HEK293 (cell line): ENCODE measurements around the gene DDX46.

Experiments used
- BCL6B ChIP-seq: fragments of 450-650 bp; formaldehyde crosslinking; IDR thresholded peaks from 2 replicates; pipeline ENCODE4 v1.5.1; 2017; ENCODE audit warnings: missing biosample characterization, missing genetic modification characterization
- GLI4 ChIP-seq: fragments of 450-650 bp; formaldehyde crosslinking; IDR thresholded peaks from 2 replicates; pipeline ENCODE4 v1.5.1; 2016; ENCODE audit warnings: missing biosample characterization, missing genetic modification characterization
- HOXA7 ChIP-seq: sonication (generic); formaldehyde crosslinking; IDR thresholded peaks from 2 replicates; pipeline ENCODE4 v1.8.1; 2022; ENCODE audit warnings: missing genetic modification reagents, borderline replicate concordance
- KLF7 ChIP-seq: fragments of 450-650 bp; formaldehyde crosslinking; IDR thresholded peaks from 2 replicates; pipeline ENCODE4 v1.5.1; 2016; ENCODE audit warnings: missing biosample characterization, missing genetic modification characterization, borderline replicate concordance
- SALL2 ChIP-seq: fragments of 450-650 bp; formaldehyde crosslinking; IDR thresholded peaks from 2 replicates; pipeline ENCODE4 v1.5.0; 2017; ENCODE audit warnings: missing biosample characterization, mild to moderate bottlenecking, missing genetic modification characterization, borderline replicate concordance
- SETDB1 ChIP-seq: IDR thresholded peaks from one replicate; pipeline ENCODE4 v1.6.1; 2017; ENCODE audit warnings: mild to moderate bottlenecking, low read length, moderate library complexity, mixed read lengths; ENCODE audit not compliant: insufficient read length
- SP7 ChIP-seq: fragments of 450-650 bp; formaldehyde crosslinking; IDR thresholded peaks from 2 replicates; pipeline ENCODE4 v1.5.1; 2016; ENCODE audit warnings: missing biosample characterization, missing genetic modification characterization
- ZBTB48 ChIP-seq: fragments of 450-650 bp; formaldehyde crosslinking; IDR thresholded peaks from 2 replicates; pipeline ENCODE4 v1.5.1; 2016; ENCODE audit warnings: missing biosample characterization, missing genetic modification characterization
- ZNF10 ChIP-seq: fragments of 450-650 bp; formaldehyde crosslinking; IDR thresholded peaks from 2 replicates; pipeline ENCODE4 v1.5.1; 2017; ENCODE audit warnings: missing biosample characterization, missing genetic modification characterization
- ZNF112 ChIP-seq: fragments of 450-650 bp; formaldehyde crosslinking; IDR thresholded peaks from 2 replicates; pipeline ENCODE4 v1.5.0; 2017; ENCODE audit warnings: missing biosample characterization, missing genetic modification characterization
- ZNF121 ChIP-seq: fragments of 450-650 bp; formaldehyde crosslinking; IDR thresholded peaks from 2 replicates; pipeline ENCODE4 v1.5.1; 2016; ENCODE audit warnings: missing biosample characterization, missing genetic modification characterization
- ZNF155 ChIP-seq: fragments of 450-650 bp; formaldehyde crosslinking; IDR thresholded peaks from 2 replicates; pipeline ENCODE4 v1.5.1; 2016; ENCODE audit warnings: missing biosample characterization, missing genetic modification characterization
- ZNF157 ChIP-seq: fragments of 450-650 bp; formaldehyde crosslinking; IDR thresholded peaks from 2 replicates; pipeline ENCODE4 v1.5.1; 2016; ENCODE audit warnings: missing biosample characterization, missing genetic modification characterization
- ZNF174 ChIP-seq: fragments of 450-650 bp; formaldehyde crosslinking; IDR thresholded peaks from 2 replicates; pipeline ENCODE4 v1.5.0; 2017; ENCODE audit warnings: missing biosample characterization, mild to moderate bottlenecking, missing genetic modification characterization
- ZNF2 ChIP-seq: fragments of 450-650 bp; formaldehyde crosslinking; IDR thresholded peaks from 2 replicates; pipeline ENCODE4 v1.5.1; 2016; ENCODE audit warnings: missing biosample characterization, missing genetic modification characterization
- ZNF202 ChIP-seq: fragments of 450-650 bp; formaldehyde crosslinking; IDR thresholded peaks from 2 replicates; pipeline ENCODE4 v1.5.1; 2016; ENCODE audit warnings: missing biosample characterization, missing genetic modification characterization, borderline replicate concordance
- ZNF24 ChIP-seq: fragments of 450-650 bp; formaldehyde crosslinking; IDR thresholded peaks from 2 replicates; pipeline ENCODE4 v1.5.1; 2016; ENCODE audit warnings: missing biosample characterization, missing genetic modification characterization
- ZNF302 ChIP-seq: fragments of 450-650 bp; formaldehyde crosslinking; IDR thresholded peaks from 2 replicates; pipeline ENCODE4 v1.5.1; 2016; ENCODE audit warnings: missing biosample characterization, missing genetic modification characterization, low read depth
- ZNF324 ChIP-seq: fragments of 450-650 bp; formaldehyde crosslinking; IDR thresholded peaks from 2 replicates; pipeline ENCODE4 v1.5.1; 2016; ENCODE audit warnings: missing biosample characterization, missing genetic modification characterization
- ZNF37A ChIP-seq: fragments of 450-650 bp; IDR thresholded peaks from 2 replicates; pipeline ENCODE4 v1.5.1; 2018; ENCODE audit warnings: missing biosample characterization, missing genetic modification characterization
- ZNF48 ChIP-seq: fragments of 450-650 bp; formaldehyde crosslinking; IDR thresholded peaks from 2 replicates; pipeline ENCODE4 v1.5.1; 2016; ENCODE audit warnings: missing biosample characterization, missing genetic modification characterization
- ZNF548 ChIP-seq: fragments of 450-650 bp; formaldehyde crosslinking; IDR thresholded peaks from 2 replicates; pipeline ENCODE4 v1.5.1; 2016; ENCODE audit warnings: missing biosample characterization, missing genetic modification characterization
- ZNF560 ChIP-seq: fragments of 450-650 bp; formaldehyde crosslinking; IDR thresholded peaks from 2 replicates; pipeline ENCODE4 v1.5.1; 2017; ENCODE audit warnings: missing biosample characterization, missing genetic modification characterization, borderline replicate concordance
- ZNF561 ChIP-seq: fragments of 450-650 bp; IDR thresholded peaks from 2 replicates; pipeline ENCODE4 v1.5.1; 2018; ENCODE audit warnings: missing biosample characterization, missing genetic modification characterization, borderline replicate concordance
- ZNF658 ChIP-seq: fragments of 450-650 bp; formaldehyde crosslinking; IDR thresholded peaks from 2 replicates; pipeline ENCODE4; 2016; ENCODE audit warnings: missing biosample characterization, missing genetic modification characterization
- ZNF664 ChIP-seq: fragments of 450-650 bp; formaldehyde crosslinking; IDR thresholded peaks from 2 replicates; pipeline ENCODE4 v1.5.1; 2016; ENCODE audit warnings: missing biosample characterization, missing genetic modification characterization
- ZNF677 ChIP-seq: fragments of 450-650 bp; IDR thresholded peaks from 2 replicates; pipeline ENCODE4 v1.5.0; 2018; ENCODE audit warnings: missing biosample characterization, mild to moderate bottlenecking, missing genetic modification characterization, moderate library complexity
- ZNF704 ChIP-seq: fragments of 450-650 bp; formaldehyde crosslinking; IDR thresholded peaks from 2 replicates; pipeline ENCODE4 v1.5.1; 2016; ENCODE audit warnings: missing biosample characterization, missing genetic modification characterization
- TF ChIP-seq, protein P1 (sequence below): fragments of 450-650 bp; formaldehyde crosslinking; conservative IDR thresholded peaks from 2 replicates; pipeline ENCODE4 v1.5.1; 2016; ENCODE audit warnings: low read depth, missing biosample characterization, missing genetic modification characterization
- TF ChIP-seq, protein P2 (sequence below): fragments of 450-650 bp; formaldehyde crosslinking; IDR thresholded peaks from 2 replicates; pipeline ENCODE4 v1.5.1; 2016; ENCODE audit warnings: missing biosample characterization, missing genetic modification characterization
- TF ChIP-seq, protein P3 (sequence below): fragments of 450-650 bp; formaldehyde crosslinking; IDR thresholded peaks from 2 replicates; pipeline ENCODE4 v1.5.1; 2016; ENCODE audit warnings: missing biosample characterization, missing genetic modification characterization

DDX46 gene

GRCh38 chr5:134738133-134738962 is 20.2 kb upstream of the DDX46 start, which contains the start of gene CAMLG (continued):
- TF ChIP-seq ZNF37A (tag by site-specific recombination) (no peak), ZNF112 (tag by site-specific recombination) (no peak), ZNF2 (peak; percentile 99), ZNF10 (0 out of 2 replicates have a peak, but pooled peaks have one; percentile 26), ZNF324 (tag by site-specific recombination) (no peak; the same call in 1 of the 2 replicates), ZNF664 (tag by site-specific recombination) (no peak), ZNF548 (tag by site-specific recombination) (no peak), ZBTB48 (tag by site-specific recombination) (no peak), ZNF157 (tag by site-specific recombination) (no peak), HOXA7 (no peak), SP7 (peak; percentile 82), ZNF48 (tag by site-specific recombination) (no peak), ZNF174 (tag by site-specific recombination) (no peak), ZNF202 (tag by site-specific recombination) (no peak), ZNF24 (0 out of 2 replicates have a peak, but pooled peaks have one; percentile 53), BCL6B (tag by site-specific recombination) (no peak), ZNF704 (tag by site-specific recombination) (no peak), ZNF561 (peak; percentile 96), ZNF155 (tag by site-specific recombination) (no peak), ZNF658 (tag by site-specific recombination) (no peak), ZNF560 (no peak), GLI4 (tag by site-specific recombination) (no peak), ZNF121 (tag by site-specific recombination) (no peak), SALL2 (tag by site-specific recombination) (no peak), ZNF302 (tag by site-specific recombination) (no peak), SETDB1 (no peak), ZNF677 (tag by site-specific recombination) (no peak), KLF7 (tag by site-specific recombination) (peak; percentile 57; the same call in 1 of the 2 replicates)
- TF ChIP-seq, protein P1, sequence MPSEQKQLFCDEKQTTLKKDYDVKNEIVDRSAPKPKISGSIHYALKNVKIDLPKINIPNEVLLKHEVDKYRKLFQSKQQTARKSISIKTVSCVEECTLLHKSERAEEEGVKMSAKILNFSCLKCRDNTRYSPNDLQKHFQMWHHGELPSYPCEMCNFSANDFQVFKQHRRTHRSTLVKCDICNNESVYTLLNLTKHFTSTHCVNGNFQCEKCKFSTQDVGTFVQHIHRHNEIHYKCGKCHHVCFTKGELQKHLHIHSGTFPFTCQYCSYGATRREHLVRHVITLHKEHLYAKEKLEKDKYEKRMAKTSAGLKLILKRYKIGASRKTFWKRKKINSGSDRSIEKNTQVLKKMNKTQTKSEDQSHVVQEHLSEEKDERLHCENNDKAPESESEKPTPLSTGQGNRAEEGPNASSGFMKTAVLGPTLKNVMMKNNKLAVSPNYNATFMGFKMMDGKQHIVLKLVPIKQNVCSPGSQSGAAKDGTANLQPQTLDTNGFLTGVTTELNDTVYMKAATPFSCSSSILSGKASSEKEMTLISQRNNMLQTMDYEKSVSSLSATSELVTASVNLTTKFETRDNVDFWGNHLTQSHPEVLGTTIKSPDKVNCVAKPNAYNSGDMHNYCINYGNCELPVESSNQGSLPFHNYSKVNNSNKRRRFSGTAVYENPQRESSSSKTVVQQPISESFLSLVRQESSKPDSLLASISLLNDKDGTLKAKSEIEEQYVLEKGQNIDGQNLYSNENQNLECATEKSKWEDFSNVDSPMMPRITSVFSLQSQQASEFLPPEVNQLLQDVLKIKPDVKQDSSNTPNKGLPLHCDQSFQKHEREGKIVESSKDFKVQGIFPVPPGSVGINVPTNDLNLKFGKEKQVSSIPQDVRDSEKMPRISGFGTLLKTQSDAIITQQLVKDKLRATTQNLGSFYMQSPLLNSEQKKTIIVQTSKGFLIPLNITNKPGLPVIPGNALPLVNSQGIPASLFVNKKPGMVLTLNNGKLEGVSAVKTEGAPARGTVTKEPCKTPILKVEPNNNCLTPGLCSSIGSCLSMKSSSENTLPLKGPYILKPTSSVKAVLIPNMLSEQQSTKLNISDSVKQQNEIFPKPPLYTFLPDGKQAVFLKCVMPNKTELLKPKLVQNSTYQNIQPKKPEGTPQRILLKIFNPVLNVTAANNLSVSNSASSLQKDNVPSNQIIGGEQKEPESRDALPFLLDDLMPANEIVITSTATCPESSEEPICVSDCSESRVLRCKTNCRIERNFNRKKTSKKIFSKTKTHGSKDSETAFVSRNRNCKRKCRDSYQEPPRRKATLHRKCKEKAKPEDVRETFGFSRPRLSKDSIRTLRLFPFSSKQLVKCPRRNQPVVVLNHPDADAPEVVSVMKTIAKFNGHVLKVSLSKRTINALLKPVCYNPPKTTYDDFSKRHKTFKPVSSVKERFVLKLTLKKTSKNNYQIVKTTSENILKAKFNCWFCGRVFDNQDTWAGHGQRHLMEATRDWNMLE: no peak
- TF ChIP-seq, protein P2, sequence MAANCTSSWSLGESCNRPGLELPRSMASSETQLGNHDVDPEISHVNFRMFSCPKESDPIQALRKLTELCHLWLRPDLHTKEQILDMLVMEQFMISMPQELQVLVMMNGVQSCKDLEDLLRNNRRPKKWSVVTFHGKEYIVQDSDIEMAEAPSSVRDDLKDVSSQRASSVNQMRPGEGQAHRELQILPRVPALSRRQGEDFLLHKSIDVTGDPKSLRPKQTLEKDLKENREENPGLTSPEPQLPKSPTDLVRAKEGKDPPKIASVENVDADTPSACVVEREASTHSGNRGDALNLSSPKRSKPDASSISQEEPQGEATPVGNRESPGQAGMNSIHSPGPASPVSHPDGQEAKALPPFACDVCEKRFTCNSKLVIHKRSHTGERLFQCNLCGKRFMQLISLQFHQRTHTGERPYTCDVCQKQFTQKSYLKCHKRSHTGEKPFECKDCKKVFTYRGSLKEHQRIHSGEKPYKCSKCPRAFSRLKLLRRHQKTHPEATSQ: peak; percentile 27; the same call in 1 of the 2 replicates
- TF ChIP-seq, protein P3, sequence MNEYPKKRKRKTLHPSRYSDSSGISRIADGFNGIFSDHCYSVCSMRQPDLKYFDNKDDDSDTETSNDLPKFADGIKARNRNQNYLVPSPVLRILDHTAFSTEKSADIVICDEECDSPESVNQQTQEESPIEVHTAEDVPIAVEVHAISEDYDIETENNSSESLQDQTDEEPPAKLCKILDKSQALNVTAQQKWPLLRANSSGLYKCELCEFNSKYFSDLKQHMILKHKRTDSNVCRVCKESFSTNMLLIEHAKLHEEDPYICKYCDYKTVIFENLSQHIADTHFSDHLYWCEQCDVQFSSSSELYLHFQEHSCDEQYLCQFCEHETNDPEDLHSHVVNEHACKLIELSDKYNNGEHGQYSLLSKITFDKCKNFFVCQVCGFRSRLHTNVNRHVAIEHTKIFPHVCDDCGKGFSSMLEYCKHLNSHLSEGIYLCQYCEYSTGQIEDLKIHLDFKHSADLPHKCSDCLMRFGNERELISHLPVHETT (tag by site-specific recombination): peak; percentile 82
